Measurements from ENCODE around the gene KIF4A.
"Not testable (repeated sequence)": the region's sequence is repeated elsewhere in the genome, so short reads cannot be mapped to it uniquely, and the experiment has no call there.

Gene KIF4A, protein sequence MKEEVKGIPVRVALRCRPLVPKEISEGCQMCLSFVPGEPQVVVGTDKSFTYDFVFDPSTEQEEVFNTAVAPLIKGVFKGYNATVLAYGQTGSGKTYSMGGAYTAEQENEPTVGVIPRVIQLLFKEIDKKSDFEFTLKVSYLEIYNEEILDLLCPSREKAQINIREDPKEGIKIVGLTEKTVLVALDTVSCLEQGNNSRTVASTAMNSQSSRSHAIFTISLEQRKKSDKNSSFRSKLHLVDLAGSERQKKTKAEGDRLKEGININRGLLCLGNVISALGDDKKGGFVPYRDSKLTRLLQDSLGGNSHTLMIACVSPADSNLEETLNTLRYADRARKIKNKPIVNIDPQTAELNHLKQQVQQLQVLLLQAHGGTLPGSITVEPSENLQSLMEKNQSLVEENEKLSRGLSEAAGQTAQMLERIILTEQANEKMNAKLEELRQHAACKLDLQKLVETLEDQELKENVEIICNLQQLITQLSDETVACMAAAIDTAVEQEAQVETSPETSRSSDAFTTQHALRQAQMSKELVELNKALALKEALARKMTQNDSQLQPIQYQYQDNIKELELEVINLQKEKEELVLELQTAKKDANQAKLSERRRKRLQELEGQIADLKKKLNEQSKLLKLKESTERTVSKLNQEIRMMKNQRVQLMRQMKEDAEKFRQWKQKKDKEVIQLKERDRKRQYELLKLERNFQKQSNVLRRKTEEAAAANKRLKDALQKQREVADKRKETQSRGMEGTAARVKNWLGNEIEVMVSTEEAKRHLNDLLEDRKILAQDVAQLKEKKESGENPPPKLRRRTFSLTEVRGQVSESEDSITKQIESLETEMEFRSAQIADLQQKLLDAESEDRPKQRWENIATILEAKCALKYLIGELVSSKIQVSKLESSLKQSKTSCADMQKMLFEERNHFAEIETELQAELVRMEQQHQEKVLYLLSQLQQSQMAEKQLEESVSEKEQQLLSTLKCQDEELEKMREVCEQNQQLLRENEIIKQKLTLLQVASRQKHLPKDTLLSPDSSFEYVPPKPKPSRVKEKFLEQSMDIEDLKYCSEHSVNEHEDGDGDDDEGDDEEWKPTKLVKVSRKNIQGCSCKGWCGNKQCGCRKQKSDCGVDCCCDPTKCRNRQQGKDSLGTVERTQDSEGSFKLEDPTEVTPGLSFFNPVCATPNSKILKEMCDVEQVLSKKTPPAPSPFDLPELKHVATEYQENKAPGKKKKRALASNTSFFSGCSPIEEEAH

GRCh38 chrX:70289793-70290770 lies at the start of gene KIF4A, which contains the start of gene PDZD11:
KIF4A (plus strand) TSS chrX:70290104; CDS start chrX:70290459, 355 bp downstream.
PDZD11 (minus strand) TSS chrX:70289927; CDS start chrX:70289341, 586 bp downstream.
- peak; percentile 84 for DNase-seq (ENCODE audit: low spot score)

DNA sequence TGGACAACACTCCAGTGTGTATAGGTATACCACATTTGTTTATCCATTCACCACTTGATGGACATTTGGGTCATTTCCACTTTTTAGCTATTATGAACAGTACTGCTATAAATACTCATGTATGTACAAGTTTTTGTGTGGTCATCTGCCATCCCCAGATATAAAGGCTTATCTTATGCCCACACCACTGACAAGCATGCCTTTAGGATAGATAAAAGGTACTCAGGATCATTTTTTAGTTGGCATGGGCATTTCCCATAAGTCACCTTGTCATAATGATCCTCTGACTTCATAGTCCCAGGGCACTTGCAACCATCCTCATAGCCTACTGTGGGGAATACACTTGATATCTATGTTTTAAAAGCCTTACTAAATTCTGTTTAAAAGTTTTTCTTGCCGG lies 49.2 kb upstream of the KIF4A start:
- no peak for DNase-seq (ENCODE audit: low spot score)

DNA sequence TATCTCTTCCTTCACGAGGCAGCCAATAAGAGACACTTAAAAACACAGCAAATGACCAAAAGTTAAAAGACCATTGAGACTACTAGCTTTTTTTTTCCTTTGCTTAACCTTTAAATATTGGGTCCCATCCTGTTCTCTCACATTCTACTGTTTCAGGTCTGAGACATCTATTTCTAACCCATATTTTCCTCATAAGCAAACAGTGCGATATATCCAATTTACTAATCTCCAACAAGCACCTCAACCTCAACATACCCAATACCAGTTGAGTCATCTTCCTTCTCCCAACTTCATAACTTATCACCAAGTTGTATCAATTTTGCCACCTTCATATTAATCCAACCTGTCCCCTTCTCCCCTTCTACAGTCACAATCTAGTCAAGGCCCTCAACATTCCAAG lies 48.4 kb upstream of the KIF4A start:
- DNase-seq (ENCODE audit: low spot score), result no peak

GRCh38 chrX:70243601-70244000 lies 46.3 kb upstream of the KIF4A start:
- not testable (repeated sequence) for DNase-seq (ENCODE audit: low spot score)

DNA sequence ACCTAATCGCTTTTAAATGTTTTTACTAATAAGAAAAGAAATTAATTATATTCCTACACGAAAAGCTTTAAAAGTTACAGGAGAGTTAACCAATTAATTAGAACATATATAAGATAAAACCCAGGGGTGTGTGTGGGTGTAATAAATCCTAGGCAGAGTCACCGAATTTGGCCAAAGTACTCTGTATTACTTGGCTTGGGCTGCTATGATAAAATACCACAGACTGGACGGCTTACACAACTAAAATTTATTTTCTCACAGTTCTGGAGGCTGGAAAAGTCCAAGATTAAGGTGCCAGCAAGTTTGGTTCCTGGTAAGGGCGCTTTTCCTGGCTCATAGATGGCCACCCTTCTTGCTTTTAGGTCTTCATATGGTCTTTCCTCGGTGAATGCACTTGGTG lies 45.0 kb upstream of the KIF4A start:
- no peak for DNase-seq (ENCODE audit: low spot score)

DNA sequence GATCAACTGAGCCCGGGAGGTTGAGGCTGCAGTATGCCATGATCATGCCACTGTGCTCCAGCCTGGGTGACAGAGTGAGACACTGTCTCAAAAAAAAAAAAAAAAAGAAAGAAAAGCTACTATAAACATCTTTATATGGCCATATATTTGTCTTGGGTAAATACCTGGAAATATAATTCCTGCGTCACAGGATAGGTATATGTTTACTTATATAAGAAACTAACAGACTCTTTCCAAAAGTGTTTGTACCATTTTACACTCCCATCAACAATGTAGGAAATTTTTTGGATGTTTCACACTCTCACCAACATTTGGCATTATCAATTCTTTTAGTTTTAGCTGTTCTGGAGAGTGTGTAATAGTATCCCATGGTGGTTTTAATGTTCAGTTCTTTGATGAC lies 42.7 kb upstream of the KIF4A start:
- no peak for DNase-seq (ENCODE audit: low spot score)

- no peak for DNase-seq (ENCODE audit: low spot score)
These were observed 37.4 kb upstream of the KIF4A start for GRCh38 chrX:70252491-70252890.

GRCh38 chrX:70253377-70254062 lies 36.4 kb upstream of the KIF4A start:
- no peak for DNase-seq (ENCODE audit: low spot score)

- no peak for DNase-seq (ENCODE audit: low spot score)
These were observed 35.9 kb upstream of the KIF4A start for GRCh38 chrX:70254063-70254400.

- no peak for DNase-seq (ENCODE audit: low spot score)
These were observed 35.0 kb upstream of the KIF4A start for GRCh38 chrX:70254909-70255308.

DNA sequence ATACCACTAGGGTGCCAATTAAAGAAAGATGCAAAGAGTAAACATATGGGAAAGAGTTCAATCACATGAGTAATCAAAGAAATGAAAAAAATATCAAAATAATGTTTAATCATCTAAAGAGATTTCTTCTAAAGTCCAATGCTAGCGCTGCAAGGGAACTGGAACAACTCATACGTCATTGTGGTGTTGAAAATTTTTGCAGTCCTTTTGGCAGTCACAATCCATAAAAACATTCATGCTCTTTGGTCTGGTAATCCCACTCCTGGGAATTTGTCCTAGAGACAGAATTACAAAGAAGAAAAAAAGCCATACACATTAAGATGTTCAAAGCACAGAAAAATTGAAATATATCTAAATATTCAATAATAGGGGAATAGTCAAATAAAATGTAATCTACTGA lies 34.5 kb upstream of the KIF4A start:
- DNase-seq (ENCODE audit: low spot score), result no peak

DNA sequence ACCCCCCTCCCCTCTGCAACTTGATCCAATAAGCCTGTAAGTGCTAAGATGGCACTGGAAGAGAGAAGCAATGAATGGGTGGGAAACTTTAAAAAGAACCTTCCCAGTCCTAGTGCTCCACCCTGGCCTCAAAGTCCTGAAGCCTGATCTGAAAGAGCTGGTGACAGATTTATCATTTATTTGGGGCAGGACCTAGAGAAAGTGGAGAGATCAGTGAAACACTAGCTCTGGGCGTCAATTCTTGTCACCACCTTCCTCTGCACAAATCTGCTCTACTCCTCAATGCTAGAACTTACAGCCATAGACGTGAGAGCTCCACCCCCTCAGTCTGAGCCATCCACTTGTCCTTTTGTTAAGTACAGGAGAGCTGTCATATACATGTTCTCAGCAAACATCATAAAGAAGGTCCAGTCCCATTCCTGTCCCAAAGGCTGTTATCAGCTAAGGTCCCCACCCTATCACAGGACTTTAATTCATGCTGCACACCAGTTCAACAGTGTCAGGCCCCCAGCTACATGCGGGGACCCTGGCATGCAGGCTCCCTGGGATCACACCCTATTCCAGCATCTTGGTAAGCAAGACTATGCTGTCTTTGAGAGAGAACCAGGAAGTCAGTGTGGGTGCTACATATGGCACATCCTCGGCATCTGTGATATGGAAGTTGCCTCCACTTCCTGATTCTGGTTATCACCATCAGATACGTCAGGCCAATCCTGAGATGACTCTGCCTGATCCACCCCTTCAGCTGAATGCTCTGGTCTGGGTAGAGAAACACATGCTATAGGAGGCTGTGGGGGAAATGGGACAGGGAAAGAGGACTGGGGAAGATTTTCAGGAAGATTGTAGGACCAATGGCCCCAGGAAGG lies 32.2 kb upstream of the KIF4A start:
- DNase-seq (ENCODE audit: low spot score), result no peak

DNA sequence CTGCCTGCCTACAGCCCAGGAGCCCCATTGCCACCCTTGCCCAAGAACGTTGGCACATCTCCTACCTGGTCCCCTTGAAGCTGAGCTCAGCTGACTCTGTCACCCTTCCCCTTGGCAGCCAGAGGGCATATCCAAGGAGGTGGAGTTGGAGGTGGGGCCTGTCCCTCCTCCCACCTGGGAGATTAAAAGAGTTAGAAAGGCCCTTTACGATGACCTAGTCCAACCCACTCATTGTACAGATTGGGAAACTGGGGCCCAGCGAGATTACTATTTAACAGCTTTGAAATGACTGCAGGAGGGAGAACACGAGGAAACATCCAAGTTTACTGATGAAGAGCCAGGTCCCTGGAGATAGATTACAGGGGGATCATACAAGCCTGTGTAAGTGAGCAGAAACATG lies 29.8 kb upstream of the KIF4A start, which contains the start of gene P2RY4:
Gene P2RY4 (minus strand): TSS at position 101 of the 400 bp plus-strand sequence. CDS start 580 bp downstream, outside the sequence.
- DNase-seq (ENCODE audit: low spot score), result no peak

DNA sequence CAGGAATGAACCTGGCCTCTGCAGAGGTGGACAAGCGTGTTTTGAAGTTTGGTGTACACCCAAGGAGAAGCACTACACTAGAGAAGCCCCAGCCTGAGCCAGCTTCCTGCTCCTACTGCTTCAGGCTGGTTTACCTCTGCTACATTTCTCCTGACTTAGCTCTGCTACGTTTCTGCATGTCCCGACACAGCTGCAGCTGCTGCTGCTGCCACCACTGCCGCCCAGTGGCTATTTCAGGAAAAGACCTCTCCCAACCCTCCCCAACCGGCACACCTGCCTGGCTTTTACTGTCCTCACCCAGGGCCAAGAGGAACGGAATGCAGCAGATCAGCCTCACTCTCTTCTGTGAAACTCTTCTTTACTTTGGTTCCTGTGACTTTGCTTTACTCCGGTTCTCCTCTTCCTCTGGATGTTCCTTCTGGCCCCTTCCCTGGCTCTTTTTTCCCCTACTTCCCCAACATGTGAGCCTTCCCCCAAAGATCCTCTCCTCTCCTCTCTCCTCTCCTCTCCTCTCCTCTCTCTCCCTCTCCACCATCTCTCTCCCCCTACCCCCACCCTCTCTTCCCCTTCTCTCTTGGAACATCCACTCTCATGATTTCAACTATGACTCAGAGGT lies 26.8 kb upstream of the KIF4A start:
- DNase-seq (ENCODE audit: low spot score), result peak; percentile 62

- DNase-seq (ENCODE audit: low spot score), result no peak
These were observed 25.1 kb upstream of the KIF4A start for GRCh38 chrX:70264784-70265183.

DNA sequence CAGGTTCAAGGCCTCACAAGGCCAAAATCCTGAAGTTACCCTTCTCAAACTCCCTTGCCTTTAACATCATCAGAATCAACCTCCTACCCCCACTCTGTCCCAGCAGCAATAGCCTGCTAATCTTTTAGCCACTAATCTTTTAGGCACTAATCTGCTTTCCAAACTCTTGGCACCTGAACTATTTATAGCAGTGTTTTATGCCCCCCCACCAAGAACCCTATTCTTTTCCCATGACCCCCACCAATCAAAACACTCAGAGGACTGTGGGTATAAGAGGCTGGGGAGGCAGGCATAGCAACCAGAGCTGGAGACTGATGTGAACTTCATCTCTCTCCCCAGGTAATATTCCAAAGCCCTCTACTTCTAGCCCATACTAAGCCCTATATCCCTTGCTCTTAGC lies 21.9 kb upstream of the KIF4A start, which contains the start of gene ARR3:
Gene ARR3 (plus strand): TSS at position 301 of the 400 bp plus-strand sequence. CDS start 1,052 bp downstream, outside the sequence.
- no peak for DNase-seq (ENCODE audit: low spot score)

GRCh38 chrX:70274029-70274428 lies 15.9 kb upstream of the KIF4A start:
- DNase-seq (ENCODE audit: low spot score), result not testable (repeated sequence)

GRCh38 chrX:70279081-70279480 lies 10.8 kb upstream of the KIF4A start:
- no peak for DNase-seq (ENCODE audit: low spot score)

GRCh38 chrX:70280573-70280972 lies 9.3 kb upstream of the KIF4A start:
- DNase-seq (ENCODE audit: low spot score), result no peak

All from NAMALWA (cell line).